ENCODE data around the gene HOXA3.
A peak's percentile ranks its signal among the peaks of the same experiment; 100 is the strongest.

HOXA3 gene

DNA sequence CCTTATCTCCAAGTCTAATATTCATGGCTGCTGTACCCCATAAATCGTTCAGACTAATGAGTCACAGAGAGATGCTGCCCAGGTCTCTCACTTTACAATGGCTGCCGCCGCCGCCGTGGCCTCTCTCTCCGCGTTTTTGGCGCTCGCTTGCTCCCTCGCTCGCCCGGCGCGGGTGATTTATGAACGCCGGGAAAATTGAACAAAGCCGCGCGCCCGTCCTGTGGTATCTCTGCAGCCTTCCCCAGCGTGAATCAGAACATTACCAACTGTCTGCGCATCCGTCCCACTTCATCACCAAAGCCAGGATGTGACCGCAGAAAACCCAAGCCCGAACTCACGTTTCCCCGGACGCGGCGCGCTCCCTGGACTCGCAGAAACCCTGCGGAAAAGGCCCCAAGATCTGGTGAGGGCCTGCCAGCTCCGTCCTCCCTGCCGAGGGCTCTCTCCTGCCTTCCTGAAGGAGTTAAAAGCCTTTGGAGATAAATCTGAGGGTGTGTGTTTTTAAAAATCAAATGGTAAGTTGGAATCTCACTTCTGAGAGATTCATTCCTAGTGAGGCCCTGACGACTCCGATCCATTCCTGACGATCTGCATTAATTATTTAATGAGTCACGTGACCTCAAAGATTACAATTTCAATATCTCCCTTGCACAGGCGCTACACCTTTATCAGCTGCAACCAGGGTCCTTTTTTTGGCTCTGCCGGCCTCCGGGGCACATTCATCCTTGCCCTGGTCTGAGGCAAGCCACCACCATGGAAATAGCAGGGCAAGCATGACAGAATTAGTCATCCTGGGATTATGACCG lies 28.1 kb downstream of the HOXA3 start:
- Histone ChIP-seq H2BK5ac (ENCODE audit: low read length) (no peak overlapping the region), H2BK120ac (ENCODE audit: low read depth, low read length) (no peak overlapping the region), H3K9ac (ENCODE audit: low read length) (no peak overlapping the region), H3K18ac (ENCODE audit: low read length) (no peak overlapping the region), H3K36me3 (ENCODE audit: control insufficient read depth, insufficient read depth, low read length) (no peaks in the 10 kb centered on the region), H2BK15ac (replicated peaks; ENCODE audit: low read depth) (no peak overlapping the region), H3K4ac (ENCODE audit: low read depth, low read length) (no peak overlapping the region), H3K27ac (ENCODE audit: low read depth, low read length) (no peak overlapping the region), H3K79me2 (ENCODE audit: control insufficient read depth, insufficient read depth, low read length) (no peaks in the 10 kb centered on the region), H3K56ac (ENCODE audit: low read length) (no peak overlapping the region), H3K4me3 (ENCODE audit: low read length) (no peak overlapping the region), H3K4me2 (ENCODE audit: low read length) (no peak overlapping the region), H2AK5ac (ENCODE audit: low read length) (no peak overlapping the region), H3K27me3 (ENCODE audit: insufficient read depth, low read length, poor library complexity) (peaks cover 96% of the 10 kb centered on the region), H4K8ac (ENCODE audit: low read depth, low read length) (no peak overlapping the region), H3K79me1 (ENCODE audit: low read length) (no peaks in the 10 kb centered on the region), H4K5ac (ENCODE audit: low read length) (no peak overlapping the region), H3K23ac (ENCODE audit: low read length) (no peak overlapping the region), H3K4me1 (ENCODE audit: control insufficient read depth, low read depth, low read length) (no peaks in the 10 kb centered on the region)
- no peak for DNase-seq
- no CpG with 5 or more reads among the region's 43 CpGs for WGBS (ENCODE audit: extremely low coverage, insufficient coverage, low lambda C conversion rate)

DNA sequence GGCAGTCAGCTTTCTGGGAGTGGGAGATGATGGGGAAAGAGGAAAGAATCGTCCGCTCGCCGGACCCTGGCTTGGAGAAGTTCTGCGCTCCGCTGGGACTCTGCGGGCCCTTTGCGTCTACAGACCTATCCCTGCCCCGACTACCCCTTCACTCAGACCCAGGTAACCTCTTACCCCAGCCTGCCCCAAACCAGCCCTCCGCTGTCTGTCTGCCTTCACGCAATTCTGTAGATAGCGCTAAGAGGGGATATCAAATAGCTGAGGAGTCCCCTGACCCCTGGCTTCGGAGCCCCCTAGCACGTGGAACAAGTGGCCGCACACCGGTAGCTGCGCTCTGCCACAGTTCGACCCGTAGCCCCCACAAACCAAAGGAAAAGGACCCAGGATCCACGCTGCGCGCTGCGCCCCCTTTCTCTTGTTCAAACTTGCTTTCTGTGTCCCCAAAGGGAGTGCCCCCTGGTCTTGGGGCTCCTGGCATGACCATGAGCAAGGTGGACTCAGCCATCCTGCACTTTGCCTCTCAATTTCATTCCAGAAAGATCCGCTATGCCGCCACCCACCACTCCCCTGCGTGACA lies 28.8 kb downstream of the HOXA3 start:
- H3K36me3 ChIP-seq (ENCODE audit: control insufficient read depth, insufficient read depth, low read length): no peaks in the 10 kb centered on the region
- H3K18ac ChIP-seq (ENCODE audit: low read length): no peak overlapping the region
- no peak overlapping the region for H2AK5ac ChIP-seq (ENCODE audit: low read length)
- no peak overlapping the region for H3K56ac ChIP-seq (ENCODE audit: low read length)
- H3K9ac ChIP-seq (ENCODE audit: low read length): no peak overlapping the region
- H2BK120ac ChIP-seq (ENCODE audit: low read depth, low read length): no peak overlapping the region
- H3K4ac ChIP-seq (ENCODE audit: low read depth, low read length): no peak overlapping the region
- no peaks in the 10 kb centered on the region for H3K79me1 ChIP-seq (ENCODE audit: low read length)
- WGBS (ENCODE audit: extremely low coverage, insufficient coverage, low lambda C conversion rate): no CpG with 5 or more reads among the region's 26 CpGs
- no peaks in the 10 kb centered on the region for H3K79me2 ChIP-seq (ENCODE audit: control insufficient read depth, insufficient read depth, low read length)
- H3K4me3 ChIP-seq (ENCODE audit: low read length): no peak overlapping the region
- no peak overlapping the region for H3K4me2 ChIP-seq (ENCODE audit: low read length)
- H3K23ac ChIP-seq (ENCODE audit: low read length): no peak overlapping the region
- H3K27ac ChIP-seq (ENCODE audit: low read depth, low read length): no peak overlapping the region
- no peak overlapping the region for H4K8ac ChIP-seq (ENCODE audit: low read depth, low read length)
- no peaks in the 10 kb centered on the region for H3K4me1 ChIP-seq (ENCODE audit: control insufficient read depth, low read depth, low read length)
- no peak overlapping the region for H2BK5ac ChIP-seq (ENCODE audit: low read length)
- DNase-seq: no peak
- H4K5ac ChIP-seq (ENCODE audit: low read length): no peak overlapping the region
- peaks cover 96% of the 10 kb centered on the region for H3K27me3 ChIP-seq (ENCODE audit: insufficient read depth, low read length, poor library complexity)
- no peak overlapping the region for H2BK15ac ChIP-seq (replicated peaks; ENCODE audit: low read depth)

DNA sequence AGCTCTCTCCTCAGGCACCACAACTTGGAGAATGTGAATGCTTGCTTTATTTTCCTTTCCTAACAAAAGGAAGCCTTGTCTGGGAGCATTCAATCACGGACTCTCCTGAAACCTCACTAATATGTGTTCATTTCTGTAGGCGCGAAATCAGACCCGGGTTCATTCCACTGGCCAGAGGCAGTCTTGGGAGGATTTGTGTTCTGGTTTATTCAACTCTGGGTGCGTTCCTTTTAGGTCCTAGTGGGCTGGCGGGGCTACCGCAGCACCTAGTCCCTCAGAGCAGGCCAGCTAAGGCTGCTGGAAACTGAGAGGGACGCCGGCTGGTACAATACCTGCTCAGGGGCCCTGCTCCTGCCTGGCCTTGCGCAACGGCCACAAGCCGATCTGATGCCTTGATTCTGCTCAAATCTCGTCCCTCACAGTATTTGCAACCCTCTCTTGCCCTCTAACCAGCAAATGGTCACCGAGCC lies 29.3 kb downstream of the HOXA3 start:
- no peaks in the 10 kb centered on the region for H3K36me3 ChIP-seq (ENCODE audit: control insufficient read depth, insufficient read depth, low read length)
- H3K4me2 ChIP-seq (ENCODE audit: low read length): no peak overlapping the region
- H2BK5ac ChIP-seq (ENCODE audit: low read length): no peak overlapping the region
- no peak overlapping the region for H3K23ac ChIP-seq (ENCODE audit: low read length)
- no peaks in the 10 kb centered on the region for H3K79me1 ChIP-seq (ENCODE audit: low read length)
- H3K4me3 ChIP-seq (ENCODE audit: low read length): no peak overlapping the region
- DNase-seq: peak; percentile 37
- no peak overlapping the region for H4K5ac ChIP-seq (ENCODE audit: low read length)
- no peak overlapping the region for H2BK15ac ChIP-seq (replicated peaks; ENCODE audit: low read depth)
- H3K4ac ChIP-seq (ENCODE audit: low read depth, low read length): no peak overlapping the region
- H3K27me3 ChIP-seq (ENCODE audit: insufficient read depth, low read length, poor library complexity): peaks cover 97% of the 10 kb centered on the region
- WGBS (ENCODE audit: extremely low coverage, insufficient coverage, low lambda C conversion rate): no CpG with 5 or more reads among the region's 14 CpGs
- no peaks in the 10 kb centered on the region for H3K79me2 ChIP-seq (ENCODE audit: control insufficient read depth, insufficient read depth, low read length)
- no peak overlapping the region for H2AK5ac ChIP-seq (ENCODE audit: low read length)
- no peak overlapping the region for H4K8ac ChIP-seq (ENCODE audit: low read depth, low read length)
- no peak overlapping the region for H3K56ac ChIP-seq (ENCODE audit: low read length)
- H3K4me1 ChIP-seq (ENCODE audit: control insufficient read depth, low read depth, low read length): no peaks in the 10 kb centered on the region
- H2BK120ac ChIP-seq (ENCODE audit: low read depth, low read length): no peak overlapping the region
- no peak overlapping the region for H3K27ac ChIP-seq (ENCODE audit: low read depth, low read length)
- H3K18ac ChIP-seq (ENCODE audit: low read length): no peak overlapping the region
- no peak overlapping the region for H3K9ac ChIP-seq (ENCODE audit: low read length)

DNA sequence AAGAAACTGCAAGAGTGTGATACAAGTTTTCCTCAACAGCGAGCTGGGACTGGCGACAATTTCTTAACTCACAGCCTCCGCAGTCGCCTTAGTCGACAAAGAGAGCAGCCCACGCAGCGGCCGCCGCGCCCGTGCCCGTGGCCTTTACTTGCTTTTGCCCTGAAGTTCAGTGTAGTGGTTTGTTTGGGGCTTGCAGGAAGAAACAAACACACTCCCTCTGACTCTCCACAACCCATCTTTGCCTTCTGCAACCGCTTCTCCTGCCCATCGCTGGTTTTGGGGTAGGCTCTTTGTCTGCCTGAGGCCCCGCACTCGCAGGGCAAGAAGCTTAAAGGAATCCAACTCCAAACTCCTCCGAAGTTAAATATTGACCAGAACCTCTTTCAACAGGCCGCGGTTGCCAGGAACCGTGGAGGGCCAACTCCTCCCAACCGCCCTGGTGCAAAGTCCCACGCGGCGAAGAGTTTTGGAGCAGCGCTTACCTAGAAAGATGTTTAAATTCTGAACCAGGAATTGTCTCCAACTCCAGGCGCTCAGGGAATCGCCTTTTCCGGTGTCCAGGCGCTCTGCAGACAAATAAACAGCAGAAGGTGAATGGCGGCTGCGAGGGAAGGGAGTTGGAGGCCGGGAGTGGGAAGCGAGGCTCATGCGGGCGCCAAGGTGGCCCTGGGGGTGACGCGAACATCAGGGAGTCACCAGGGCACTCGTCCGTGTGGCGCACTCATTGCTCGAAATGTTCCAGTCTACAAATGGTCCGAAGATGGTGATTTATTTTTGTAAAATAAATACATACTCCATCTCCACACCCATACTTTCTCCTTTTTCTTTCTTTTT lies 30.1 kb downstream of the HOXA3 start:
- no peaks in the 10 kb centered on the region for H3K79me2 ChIP-seq (ENCODE audit: control insufficient read depth, insufficient read depth, low read length)
- no peak overlapping the region for H2BK120ac ChIP-seq (ENCODE audit: low read depth, low read length)
- H3K79me1 ChIP-seq (ENCODE audit: low read length): no peaks in the 10 kb centered on the region
- H3K9ac ChIP-seq (ENCODE audit: low read length): no peak overlapping the region
- WGBS (ENCODE audit: extremely low coverage, insufficient coverage, low lambda C conversion rate): no CpG with 5 or more reads among the region's 42 CpGs
- no peak overlapping the region for H2AK5ac ChIP-seq (ENCODE audit: low read length)
- no peak overlapping the region for H2BK5ac ChIP-seq (ENCODE audit: low read length)
- no peak overlapping the region for H3K56ac ChIP-seq (ENCODE audit: low read length)
- no peak overlapping the region for H3K27ac ChIP-seq (ENCODE audit: low read depth, low read length)
- no peak overlapping the region for H3K4ac ChIP-seq (ENCODE audit: low read depth, low read length)
- no peak overlapping the region for H3K4me2 ChIP-seq (ENCODE audit: low read length)
- H2BK15ac ChIP-seq (replicated peaks; ENCODE audit: low read depth): no peak overlapping the region
- H3K23ac ChIP-seq (ENCODE audit: low read length): no peak overlapping the region
- H3K27me3 ChIP-seq (ENCODE audit: insufficient read depth, low read length, poor library complexity): peaks cover 97% of the 10 kb centered on the region
- H3K4me1 ChIP-seq (ENCODE audit: control insufficient read depth, low read depth, low read length): no peaks in the 10 kb centered on the region
- no peaks in the 10 kb centered on the region for H3K36me3 ChIP-seq (ENCODE audit: control insufficient read depth, insufficient read depth, low read length)
- no peak overlapping the region for H3K4me3 ChIP-seq (ENCODE audit: low read length)
- H4K5ac ChIP-seq (ENCODE audit: low read length): no peak overlapping the region
- DNase-seq: no peak
- H3K18ac ChIP-seq (ENCODE audit: low read length): no peak overlapping the region
- no peak overlapping the region for H4K8ac ChIP-seq (ENCODE audit: low read depth, low read length)

DNA sequence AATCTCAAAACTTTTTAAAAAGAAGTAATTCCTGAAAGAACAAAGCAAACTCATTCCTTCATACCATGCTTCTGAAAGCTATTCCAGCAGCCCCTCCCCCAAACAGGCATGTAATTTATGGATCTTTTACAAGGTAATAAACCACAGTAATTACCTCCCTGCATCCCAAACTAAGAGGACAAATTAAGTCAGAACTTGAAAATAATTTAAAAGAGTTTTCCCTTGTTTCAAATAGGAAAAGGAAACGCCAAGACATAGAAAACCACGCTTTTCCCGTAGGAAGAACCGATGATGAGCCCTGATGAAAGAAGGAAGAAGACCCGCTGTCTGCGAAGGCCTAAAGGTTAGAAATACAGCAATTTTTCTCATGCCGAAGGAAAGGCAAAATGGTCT lies 30.7 kb downstream of the HOXA3 start:
- Histone ChIP-seq H2BK5ac (ENCODE audit: low read length) (no peak overlapping the region), H2BK15ac (replicated peaks; ENCODE audit: low read depth) (no peak overlapping the region), H3K4me3 (ENCODE audit: low read length) (no peak overlapping the region), H2AK5ac (ENCODE audit: low read length) (no peak overlapping the region), H3K79me1 (ENCODE audit: low read length) (no peaks in the 10 kb centered on the region), H3K4me2 (ENCODE audit: low read length) (no peak overlapping the region), H3K27me3 (ENCODE audit: insufficient read depth, low read length, poor library complexity) (peaks cover 97% of the 10 kb centered on the region), H3K56ac (ENCODE audit: low read length) (no peak overlapping the region), H3K9ac (ENCODE audit: low read length) (no peak overlapping the region), H4K5ac (ENCODE audit: low read length) (no peak overlapping the region), H3K36me3 (ENCODE audit: control insufficient read depth, insufficient read depth, low read length) (no peaks in the 10 kb centered on the region), H4K8ac (ENCODE audit: low read depth, low read length) (no peak overlapping the region), H3K4me1 (ENCODE audit: control insufficient read depth, low read depth, low read length) (no peaks in the 10 kb centered on the region), H2BK120ac (ENCODE audit: low read depth, low read length) (no peak overlapping the region), H3K4ac (ENCODE audit: low read depth, low read length) (no peak overlapping the region), H3K18ac (ENCODE audit: low read length) (no peak overlapping the region), H3K27ac (ENCODE audit: low read depth, low read length) (no peak overlapping the region), H3K23ac (ENCODE audit: low read length) (no peak overlapping the region), H3K79me2 (ENCODE audit: control insufficient read depth, insufficient read depth, low read length) (no peaks in the 10 kb centered on the region)
- no peak for DNase-seq
- WGBS (ENCODE audit: extremely low coverage, insufficient coverage, low lambda C conversion rate): no CpG with 5 or more reads among the region's 7 CpGs

Data from mesendoderm (in vitro differentiated cells).